ENCODE results near the gene WDR36.
"Not testable (repeated sequence)": the region's sequence is repeated elsewhere in the genome, so short reads cannot be mapped to it uniquely, and the experiment has no call there.

The WDR36 gene

DNA sequence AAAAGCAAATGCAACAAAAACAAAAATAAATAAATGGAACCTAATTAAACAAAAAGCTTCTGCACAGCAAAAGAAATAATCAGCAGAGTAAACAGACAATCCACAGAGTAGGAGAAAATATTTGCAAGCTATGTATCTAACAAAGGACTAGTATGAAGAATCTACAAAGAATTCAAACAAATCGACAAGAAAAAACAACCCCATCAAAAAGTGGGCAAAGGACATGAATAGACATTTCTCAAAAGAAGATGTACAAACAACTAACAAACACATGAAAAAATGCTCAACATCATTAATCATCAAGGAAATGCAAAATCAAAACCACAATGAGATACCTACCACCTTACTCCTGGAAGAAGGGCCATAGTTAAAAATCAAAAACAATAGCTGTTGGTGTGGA is 49.3 kb downstream of the WDR36 start:
- DNase-seq, result not testable (repeated sequence)

DNA sequence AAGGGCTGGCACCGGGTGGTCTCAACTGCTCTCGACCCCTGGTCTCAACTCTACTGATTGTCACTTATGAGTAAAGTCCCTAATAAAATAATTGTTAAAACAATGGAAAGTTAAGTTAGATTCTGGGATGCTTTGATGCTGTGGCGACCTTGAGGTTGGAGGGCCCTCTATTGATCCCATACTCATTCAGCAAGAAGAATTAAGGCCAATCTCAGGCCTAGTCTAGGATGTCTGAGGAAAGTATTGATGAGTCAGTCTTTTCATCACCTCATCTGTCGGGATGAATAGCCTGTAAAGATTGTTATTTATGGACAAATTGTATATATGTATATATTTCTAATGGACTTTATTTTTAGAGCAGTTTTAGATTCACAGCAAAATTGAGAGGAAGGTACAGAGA is 50.8 kb downstream of the WDR36 start:
- DNase-seq, result no peak

DNA sequence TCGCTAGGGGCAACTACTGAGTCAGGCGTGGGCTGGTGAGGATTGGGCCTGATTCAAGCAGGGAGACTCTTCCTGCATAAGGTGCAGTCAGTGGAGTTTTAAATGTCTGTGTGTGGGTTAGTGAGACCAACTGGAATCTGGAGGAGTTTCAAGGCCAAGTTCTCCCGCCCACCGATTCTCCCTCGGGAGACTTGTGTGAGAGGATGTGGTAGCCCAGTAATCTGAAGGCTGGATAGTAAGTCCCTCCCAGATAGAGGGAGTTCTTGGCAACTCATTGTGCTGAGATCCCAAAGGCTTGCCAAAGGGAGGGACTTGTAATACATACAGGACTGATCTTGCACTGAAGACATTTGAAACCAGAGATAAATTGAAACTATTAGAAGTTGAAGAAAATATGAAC is 51.8 kb downstream of the WDR36 start:
- no peak for DNase-seq

DNA sequence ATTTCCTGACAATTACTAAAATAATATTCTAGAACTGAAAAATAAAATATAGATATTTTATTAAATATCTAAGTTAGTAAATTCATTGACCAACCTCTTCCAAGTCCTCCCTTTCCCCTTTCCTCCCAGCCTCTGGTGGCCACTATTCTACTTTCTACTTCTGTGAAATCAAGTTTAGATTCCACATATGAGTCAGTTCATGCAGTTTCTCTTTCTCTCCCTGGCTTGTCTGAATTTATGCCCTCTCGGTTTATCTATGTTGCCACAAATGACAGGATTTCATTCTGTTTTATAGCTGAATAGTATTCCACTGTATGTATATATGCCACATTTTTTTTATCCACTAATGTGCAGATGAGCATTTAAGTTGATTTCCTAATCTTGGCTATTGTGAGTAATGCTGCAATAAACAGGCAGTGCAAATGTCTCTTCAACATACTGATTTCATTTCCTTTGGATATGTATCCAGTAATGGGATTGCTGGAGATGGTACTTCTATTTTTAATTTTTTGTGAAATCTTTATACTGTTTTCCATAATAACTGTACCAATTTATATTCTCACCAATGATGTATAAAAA is 52.3 kb downstream of the WDR36 start:
- no peak for DNase-seq

DNA sequence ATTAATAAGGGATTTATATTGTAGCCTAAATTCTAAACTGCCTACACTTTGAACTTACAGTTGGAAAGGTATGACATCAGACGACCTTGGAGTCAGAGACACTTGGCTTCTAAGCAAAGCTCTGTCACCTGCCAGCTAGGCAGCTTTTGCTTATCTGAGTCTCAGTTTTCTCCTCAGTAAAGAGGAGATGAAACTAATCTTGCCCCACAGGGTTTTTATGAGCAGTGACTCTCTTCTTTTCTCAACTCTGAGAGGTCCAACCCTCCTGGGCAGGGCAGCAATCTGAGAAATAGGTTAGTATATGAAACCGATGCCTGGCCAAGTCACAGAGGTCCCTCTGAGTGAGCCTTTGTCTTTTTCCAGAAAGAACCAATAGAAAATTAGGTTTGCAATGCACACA is 53.9 kb downstream of the WDR36 start:
- no peak for DNase-seq

DNA sequence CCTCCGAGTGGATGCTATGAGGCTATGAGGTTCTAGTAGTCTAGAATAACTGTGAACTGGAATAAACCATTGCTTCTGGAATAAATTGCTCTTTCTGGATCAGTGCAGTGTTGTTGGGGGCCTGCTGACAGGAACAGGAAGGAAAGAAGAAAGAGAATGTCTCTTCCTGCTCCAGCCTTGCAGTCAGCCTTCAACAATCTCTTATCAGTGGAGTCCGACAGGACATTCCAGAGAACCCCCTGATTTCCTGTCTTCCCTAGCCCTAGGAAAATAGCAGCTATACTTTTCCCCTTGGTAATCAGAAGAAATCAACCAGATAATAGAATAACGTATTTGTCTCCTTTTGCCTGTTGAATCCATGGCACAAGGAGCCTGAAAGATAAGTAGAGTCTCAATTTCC is 55.4 kb downstream of the WDR36 start:
- DNase-seq, result no peak

DNA sequence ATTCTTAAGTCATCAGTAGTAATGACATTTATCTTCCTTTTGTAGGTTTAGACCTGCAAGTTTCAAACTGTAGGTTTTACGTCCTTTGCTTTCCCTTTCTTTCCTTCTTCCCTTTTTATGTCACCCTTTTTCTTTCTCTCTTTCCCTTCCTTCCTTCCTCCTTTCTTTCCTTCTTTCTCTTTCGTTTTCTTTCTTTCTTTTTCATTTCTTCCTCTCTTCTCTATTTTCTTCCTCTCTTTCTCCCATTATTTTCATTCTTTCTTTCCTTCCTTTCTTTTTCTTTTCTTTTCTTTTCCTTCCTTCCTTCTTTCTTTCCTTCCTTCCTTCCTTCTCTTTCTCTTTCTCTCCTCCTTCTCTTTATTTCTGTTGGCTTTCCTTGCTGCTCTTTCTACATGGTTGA is 59.9 kb downstream of the WDR36 start:
- DNase-seq, result no peak

DNA sequence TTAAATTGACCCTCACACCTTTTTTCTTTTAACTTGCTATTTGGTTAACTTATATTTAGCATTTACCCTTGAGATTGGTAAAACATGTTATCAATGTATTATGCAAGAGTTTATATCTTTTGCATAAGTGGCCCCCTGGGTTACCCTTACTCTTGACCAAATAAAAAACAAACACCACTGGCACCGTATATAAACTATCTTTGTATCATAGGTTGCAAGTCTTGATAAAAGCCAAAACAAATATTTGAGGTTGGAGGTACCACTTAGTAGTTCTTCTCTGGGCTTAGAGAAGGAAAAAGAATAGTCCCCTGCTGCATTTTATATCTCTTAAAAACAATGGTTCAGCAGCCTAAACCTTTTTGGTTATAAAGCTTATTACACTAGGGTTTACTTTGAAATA is 61.3 kb downstream of the WDR36 start:
- DNase-seq, result no peak

DNA sequence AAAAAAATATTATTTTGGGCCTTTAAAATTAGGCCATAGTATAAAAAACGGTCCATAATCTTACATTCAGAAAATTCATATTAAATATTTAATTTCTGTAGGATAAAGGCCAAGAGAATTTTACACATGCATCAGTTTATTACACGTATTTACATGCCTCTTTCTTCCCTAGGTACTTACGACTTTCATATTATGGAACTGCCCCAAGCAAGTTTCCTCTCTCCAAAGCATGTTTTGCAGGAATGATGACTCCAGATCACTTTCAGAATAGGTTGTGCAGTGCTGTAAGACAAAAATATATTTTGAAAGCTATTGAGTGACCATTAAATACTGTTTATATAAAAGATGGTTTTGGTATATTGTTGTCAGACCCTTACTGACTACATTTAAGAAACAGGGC is 61.8 kb downstream of the WDR36 start:
- DNase-seq, result no peak

DNA sequence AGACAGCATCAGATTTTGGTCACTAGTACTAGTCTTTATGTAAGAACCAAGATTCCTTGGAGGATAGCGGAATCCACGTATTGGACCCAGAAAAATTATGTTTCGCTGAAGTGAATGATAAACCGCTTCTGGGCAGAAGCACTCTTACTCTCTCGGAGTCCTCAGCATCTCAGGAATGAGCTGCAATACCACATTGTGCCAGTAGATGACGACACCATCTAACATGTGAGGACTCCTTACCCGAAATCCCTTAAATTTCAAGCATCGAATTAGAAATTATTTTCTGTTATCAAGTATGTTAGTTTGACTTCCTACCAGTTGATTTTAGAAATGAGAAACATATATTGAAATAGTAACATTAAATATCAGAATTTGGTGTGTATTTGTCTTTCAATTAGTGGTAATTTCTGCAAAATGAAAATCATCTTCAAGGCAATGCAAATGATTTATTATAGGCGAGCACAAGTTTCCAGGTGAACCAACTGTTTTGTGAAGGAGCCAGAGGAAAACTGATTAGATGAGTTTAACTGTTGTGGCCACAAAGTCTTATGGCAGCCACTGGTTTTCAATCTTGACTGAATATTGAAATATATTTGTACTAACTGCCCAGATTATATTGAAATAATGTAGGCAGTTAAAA is 66.1 kb downstream of the WDR36 start:
- DNase-seq, result peak; percentile 64

DNA sequence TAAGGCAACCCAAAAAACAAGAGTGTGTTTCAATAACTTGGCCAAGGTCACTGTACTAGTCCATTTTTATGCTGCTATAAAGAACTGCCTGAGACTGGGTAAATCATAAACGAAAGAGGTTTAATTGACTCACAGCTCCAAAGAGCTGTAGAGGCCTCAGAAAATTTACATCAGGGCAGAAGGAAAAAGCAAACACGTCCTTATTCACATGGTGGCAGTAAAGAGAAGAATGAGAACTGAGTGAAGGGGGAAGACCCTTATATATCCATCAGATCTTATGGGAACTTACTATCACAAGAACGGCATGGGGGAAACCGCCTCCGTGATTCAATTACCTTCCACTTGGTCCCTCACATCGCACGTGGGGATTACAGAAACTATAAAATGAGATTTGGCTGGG is 67.7 kb downstream of the WDR36 start:
- no peak for DNase-seq

DNA sequence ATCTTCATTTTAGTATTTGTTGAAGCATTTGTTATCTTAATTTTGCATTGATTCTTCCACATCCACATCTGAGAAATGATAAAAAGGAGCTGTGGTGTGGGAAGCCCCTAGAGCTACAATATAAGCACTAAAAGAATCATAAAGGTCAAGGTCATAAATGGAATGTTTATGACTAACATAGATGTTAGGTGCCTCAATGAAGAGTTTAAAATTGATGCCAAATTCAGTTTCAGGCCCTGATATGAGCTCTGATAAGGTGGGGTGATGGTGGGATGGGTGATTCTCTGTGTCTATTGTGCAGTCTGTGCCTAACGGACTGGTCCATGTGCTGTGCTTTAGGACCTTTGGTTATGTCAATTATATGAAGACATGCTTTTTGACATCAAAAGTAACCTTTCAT is 70.9 kb downstream of the WDR36 start:
- no peak for DNase-seq

DNA sequence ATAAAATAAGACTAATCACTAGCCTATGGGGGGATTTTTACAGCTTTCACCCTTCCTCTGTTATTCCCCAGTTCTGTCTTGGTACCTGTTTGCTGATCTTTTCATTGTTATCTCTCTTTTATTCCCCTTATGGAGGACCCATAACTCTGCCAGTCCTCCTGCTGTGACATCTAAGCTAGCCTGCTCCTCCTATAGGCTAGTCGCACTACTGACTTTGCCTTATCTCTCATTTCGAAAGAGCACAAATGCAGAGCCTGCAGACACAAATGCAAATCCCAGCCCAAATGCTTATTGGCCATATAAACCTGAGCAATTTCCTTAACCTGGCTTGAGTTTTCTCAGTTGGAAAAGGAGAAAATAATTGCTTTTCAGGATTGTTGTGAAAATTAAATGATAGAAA is 72.9 kb downstream of the WDR36 start:
- DNase-seq, result no peak

DNA sequence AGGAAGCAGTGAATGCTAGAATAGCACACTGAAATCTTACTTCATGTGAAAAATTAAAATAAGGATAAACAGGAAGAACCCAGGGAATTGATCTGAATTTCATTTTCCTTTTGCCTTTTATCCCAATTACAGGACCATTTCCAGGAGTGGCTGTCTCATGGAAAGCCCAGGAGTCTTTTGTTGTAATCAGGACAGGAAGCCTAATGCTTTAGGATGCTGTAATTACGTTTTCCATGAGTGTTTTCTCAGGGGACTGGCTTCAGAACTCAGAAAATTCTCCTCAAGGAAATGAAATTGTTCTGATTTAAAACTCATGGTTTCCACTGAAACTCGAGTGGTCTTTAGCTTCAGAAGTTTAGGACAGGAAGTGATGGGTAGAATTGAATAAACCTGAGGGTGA is 75.4 kb downstream of the WDR36 start:
- DNase-seq, result no peak

DNA sequence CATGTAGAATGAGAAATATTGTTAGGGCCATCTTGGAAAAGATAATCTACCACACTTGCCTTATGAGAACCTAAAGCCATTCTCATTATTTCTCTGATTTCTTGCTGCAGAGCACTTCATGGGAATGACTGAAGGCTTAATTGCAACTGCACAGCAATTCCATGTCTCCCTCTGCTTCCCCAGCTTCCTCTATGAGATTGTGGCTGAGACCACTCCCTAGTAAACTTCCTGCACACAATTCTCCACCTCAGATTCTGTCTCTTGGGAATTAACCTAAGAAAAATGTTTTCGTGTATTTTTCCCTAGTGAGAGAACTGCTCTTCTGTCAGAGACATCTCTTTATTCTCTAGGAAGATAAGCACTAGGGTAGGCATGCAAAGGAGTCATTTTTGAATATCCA is 76.5 kb downstream of the WDR36 start:
- no peak for DNase-seq

DNA sequence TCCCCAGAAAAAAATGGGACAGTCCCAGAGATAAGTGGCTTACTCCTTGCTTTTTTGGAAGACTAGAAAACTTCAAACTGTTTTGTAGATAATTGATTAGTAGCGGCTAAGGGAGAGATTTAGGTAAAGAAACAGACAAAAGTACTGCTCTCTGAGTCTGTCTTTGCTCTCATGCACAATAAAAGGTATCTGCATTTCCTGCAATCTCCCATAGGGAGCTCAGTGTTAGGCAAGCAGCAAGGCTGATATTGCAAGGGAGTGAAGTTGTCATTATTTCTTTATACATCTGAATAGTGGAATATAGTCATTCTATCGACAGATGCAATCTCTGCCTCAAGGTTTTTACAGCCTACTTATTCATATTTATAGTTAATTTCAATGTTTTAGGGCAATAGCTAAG is 77.1 kb downstream of the WDR36 start:
- DNase-seq, result no peak

DNA sequence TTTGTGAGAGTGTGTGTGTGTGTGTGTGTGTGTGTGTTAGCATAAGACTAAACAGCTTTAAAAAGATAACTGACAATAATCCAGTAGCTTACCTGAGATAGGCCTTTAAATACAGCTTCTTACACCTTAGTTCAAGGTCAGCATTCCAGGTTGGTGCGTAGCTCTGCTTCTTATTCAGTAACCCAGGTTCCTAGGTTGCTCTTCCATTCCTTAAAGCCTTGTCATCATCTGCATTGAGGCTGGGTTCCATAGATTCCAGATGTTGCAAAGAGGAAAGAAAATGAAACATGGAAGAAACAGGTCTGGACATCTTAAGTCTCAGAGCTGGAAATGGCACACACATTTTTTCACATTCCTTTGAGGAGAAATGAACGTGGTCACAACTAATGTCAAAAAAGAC is 78.1 kb downstream of the WDR36 start:
- no peak for DNase-seq

DNA sequence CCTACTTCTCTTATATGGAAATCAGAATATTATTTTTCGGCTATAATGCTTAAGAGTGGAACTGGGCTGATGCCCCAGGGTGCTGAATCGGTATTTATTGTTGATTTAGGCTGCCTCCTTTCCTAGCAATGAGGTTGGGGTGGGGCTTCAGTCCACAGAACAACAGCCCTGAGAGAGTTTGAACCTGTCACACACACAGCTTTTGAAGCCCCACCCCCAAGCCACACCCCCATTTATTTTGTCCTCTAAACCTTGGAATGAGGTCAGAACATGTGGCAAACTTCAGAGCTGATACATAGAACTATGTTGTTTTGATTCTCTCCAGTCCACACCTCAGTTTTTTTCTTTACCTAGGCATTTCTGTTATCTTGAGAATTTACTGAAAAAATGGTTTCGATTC is 80.4 kb downstream of the WDR36 start:
- no peak for DNase-seq

DNA sequence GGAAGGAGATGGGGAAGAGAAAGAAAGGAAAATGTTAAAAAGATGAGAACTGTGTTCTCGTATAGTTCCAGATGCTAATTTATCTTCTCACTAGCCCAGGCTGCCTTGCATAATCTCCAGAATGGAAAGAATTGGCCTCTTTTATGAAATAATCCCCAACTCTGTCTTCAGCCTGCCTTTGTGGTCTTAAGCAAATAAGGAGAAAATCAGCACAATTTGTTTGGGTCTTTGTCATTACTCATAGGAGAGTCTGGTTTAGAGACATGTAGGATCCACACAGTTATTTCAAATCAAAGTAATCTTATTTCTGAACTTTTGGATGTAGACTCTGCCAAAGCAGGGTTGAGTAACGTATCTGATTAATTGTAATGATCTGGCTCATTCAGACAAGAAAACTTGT is 81.3 kb downstream of the WDR36 start:
- no peak for DNase-seq
